Retinal pigment epithelial cell (primary cell): ENCODE data around the gene QRICH2.
"Not testable (repeated sequence)": the region's sequence is repeated elsewhere in the genome, so short reads cannot be mapped to it uniquely, and the experiment has no call there.

Experiments
- DNase-seq: peaks from one replicate; pipeline ENCODE4 v3.0.0-alpha.2; 2010; ENCODE audit warnings: low read depth
- H3K4me3 ChIP-seq: 2 replicates; pipeline ENCODE4 v1.5.1; 2011; ENCODE audit warnings: mild to moderate bottlenecking, low read length, control low read depth, moderate library complexity
- TF ChIP-seq, protein P1 (sequence below): conservative IDR thresholded peaks from 2 replicates; pipeline ENCODE4 v1.5.1; 2011; ENCODE audit warnings: low read depth, low read length, control low read depth, inconsistent platforms

The QRICH2 gene

DNA sequence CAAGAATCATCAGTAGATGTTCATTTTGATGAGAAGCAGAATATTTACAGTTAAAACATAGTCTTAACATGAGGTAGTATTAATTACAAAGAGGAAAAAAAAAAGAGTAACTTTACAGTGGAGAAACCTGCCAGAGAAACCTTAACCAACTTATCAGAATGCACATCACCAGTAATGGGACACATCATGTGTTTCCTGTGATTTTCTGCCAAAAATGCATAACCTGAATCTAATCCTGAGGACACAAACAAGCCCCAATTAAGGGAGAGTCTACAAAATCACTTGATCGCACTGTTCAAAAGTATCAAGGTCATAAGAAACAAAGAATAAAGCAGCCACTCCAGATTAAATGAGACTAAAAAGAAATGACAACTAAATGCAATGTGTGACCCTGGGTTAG is 18.2 kb upstream of the QRICH2 start:
- peak; percentile 32 for DNase-seq
- TF ChIP-seq, protein P1, sequence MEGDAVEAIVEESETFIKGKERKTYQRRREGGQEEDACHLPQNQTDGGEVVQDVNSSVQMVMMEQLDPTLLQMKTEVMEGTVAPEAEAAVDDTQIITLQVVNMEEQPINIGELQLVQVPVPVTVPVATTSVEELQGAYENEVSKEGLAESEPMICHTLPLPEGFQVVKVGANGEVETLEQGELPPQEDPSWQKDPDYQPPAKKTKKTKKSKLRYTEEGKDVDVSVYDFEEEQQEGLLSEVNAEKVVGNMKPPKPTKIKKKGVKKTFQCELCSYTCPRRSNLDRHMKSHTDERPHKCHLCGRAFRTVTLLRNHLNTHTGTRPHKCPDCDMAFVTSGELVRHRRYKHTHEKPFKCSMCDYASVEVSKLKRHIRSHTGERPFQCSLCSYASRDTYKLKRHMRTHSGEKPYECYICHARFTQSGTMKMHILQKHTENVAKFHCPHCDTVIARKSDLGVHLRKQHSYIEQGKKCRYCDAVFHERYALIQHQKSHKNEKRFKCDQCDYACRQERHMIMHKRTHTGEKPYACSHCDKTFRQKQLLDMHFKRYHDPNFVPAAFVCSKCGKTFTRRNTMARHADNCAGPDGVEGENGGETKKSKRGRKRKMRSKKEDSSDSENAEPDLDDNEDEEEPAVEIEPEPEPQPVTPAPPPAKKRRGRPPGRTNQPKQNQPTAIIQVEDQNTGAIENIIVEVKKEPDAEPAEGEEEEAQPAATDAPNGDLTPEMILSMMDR: no peak
- H3K4me3 ChIP-seq: no peak overlapping the region

DNA sequence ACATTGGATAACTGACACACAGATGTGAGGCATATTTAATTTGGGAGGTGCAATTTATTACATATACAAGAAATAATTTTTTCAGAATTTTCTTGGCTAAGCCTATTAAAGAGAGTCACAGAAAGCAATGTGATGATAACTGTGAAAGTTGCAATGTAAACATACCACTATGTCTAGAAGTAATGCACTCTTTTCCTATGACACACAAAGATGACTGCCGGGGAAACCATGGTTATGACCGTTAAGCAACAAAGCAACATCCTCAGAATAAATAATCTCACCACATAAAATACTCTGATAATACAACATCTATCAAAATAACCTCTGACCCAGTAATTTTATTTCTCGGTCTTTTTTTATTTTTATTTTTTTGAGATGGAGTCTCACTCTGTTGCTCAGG is 10.5 kb upstream of the QRICH2 start:
- TF ChIP-seq, protein P1: no peak
- no peak for DNase-seq
- H3K4me3 ChIP-seq: no peak overlapping the region

DNA sequence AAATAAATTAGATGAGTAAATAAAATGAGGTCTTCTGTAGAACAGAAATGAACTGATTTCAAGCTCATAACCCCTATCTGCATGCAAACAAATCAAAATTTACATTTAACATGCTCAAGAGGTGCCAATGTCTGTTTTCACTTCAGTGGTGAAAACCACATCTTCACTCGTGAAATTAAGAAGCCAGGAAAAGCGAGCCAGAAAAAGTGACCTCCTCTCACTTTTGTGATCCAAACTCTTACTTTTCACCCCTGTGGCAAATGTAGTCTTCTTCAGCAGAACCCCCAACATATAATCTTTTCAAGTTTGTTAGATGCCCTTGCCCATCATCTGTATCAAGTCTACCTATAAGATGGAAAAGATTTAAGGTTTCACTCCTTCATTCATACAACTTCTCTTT is 9.5 kb upstream of the QRICH2 start:
- no peak for DNase-seq
- no peak overlapping the region for H3K4me3 ChIP-seq
- TF ChIP-seq, protein P1: no peak

DNA sequence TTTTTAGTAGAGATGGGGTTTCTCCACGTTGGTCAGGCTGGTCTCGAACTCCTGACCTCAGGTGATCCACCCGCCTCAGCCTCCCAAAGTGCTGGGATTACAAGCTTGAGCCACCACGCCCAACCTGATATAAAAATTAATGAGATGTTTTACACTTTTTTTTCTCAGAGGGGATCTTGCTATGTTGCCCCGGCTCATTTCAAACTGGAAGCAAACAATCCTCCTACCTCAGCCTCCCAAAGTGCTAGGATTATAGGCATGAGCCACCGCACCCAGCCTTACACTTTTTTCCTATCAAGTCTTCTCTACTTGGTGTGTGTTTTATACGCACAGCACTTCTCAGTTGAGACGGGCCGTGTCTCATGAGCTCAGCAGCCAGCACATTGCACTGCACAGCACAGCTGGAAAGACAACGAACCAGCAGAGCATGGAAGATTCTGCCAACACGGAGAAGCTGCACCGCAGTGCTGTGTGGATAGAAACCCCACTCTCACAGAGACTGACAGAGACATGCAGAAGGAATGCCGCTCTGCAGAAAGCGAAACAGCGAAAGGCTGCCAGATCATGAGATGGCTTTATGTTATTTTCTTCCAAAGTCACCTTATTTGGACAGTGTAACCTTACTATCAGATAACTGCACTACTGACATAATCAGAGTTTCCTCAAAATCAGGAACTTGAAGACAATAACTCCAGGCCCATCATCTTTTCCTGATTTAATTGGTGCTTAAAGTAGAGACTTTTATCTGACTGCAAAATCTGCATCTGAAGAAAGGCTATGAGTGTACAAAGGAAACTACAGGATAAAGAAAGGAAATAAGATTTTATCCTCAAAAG is 6.5 kb upstream of the QRICH2 start:
- H3K4me3 ChIP-seq: no peak overlapping the region
- no peak for DNase-seq
- TF ChIP-seq, protein P1: no peak

DNA sequence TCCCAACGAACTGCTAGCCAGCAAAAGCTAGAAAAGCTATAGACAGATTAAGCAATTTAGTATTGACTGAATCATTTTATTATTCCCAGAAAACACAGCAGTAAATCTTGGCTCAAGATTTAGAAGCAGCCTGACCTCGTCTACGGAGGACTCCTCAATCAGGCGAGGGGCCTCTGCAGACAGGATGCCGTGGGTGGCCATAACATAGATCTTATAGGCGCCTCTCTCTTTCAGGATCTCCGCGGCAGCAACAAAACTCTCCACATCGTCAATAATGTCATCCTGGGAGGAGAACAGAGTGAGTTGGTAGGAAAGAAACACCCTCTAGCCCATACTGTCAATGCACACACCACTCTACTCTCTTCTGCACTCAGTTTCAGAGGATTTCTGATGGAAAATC is 4.7 kb upstream of the QRICH2 start:
- DNase-seq: no peak
- TF ChIP-seq, protein P1: no peak
- H3K4me3 ChIP-seq: no peak overlapping the region

DNA sequence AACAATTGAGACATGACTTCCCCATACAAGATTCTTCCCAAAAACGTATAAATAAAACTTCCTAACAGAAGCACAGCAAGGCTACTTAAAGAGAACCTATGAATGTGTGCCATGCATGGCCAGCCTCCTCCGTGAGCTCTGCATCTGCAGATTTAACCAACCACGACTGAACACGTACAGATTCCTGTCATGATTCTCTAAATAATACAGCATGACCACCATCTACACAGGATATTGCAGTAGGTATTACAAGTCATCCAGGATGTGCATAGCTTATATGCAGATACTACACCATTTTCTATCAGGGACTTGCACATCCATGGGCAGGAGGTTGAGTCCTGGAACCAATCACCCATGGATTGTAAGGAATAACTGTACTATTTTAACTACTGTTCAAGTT is 1.4 kb upstream of the QRICH2 start:
- TF ChIP-seq, protein P1: no peak
- no peak for DNase-seq
- no peak overlapping the region for H3K4me3 ChIP-seq

DNA sequence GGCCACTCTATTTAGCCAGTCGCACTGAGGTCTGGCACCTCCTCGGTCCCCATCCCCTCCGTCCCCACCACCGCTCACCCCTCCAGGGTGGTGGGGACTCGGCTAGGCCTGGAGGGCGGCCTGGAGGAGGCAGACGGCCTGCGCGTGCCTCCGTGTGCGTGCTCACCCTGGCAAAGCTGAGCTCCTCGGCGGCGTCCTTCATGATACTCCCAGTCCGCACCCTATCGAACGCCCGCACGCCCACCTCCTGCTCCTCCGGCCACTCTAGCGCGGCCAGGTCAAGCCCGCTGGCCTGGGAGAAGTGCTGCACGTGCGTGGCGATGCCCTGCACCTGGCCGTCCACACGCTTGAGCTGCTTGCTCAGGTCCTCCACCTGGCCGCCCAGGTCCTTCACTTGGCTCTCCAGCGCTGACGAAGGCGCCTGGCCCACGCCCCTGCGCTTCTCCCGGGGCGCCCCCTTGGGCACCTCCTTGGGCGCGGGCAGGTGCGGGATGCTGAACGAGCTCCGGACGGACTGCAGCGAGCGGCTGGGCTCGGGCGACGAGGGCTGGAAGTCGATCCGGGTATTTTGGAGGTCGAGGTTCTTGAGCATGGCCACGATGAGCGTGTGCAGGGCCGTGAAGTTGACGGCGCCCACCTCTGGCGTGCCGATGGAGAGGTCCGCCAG is 644 bp downstream of the QRICH2 start:
- TF ChIP-seq, protein P1: no peak
- DNase-seq: no peak
- no peak overlapping the region for H3K4me3 ChIP-seq

DNA sequence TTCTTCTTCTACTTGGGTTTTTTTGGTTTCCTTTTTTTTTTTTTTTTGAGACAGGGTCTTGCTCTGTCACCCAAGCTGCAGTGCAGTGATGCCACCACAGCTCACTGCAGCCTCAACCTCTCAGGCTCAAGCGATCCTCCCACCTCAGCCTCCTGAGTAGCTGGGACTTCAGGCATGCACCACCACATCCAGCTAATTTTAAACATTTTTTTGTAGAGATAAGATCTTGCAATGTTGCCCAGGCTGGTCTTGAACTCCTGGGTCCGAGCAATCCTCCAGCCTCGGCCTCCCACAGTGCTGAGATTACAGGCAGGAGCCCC is 3.0 kb downstream of the QRICH2 start:
- H3K4me3 ChIP-seq, DNase-seq: not testable (repeated sequence)
